Measurements from ENCODE around the gene FAM168A. TPM values are rescaled to one million over a fixed set of nuclear protein-coding genes. Genes with fewer than 3 reads are reported as not detected.

The FAM168A gene
- total RNA-seq, 2 experiments from 2014 or later: 10.1 to 23.7 TPM

DNA sequence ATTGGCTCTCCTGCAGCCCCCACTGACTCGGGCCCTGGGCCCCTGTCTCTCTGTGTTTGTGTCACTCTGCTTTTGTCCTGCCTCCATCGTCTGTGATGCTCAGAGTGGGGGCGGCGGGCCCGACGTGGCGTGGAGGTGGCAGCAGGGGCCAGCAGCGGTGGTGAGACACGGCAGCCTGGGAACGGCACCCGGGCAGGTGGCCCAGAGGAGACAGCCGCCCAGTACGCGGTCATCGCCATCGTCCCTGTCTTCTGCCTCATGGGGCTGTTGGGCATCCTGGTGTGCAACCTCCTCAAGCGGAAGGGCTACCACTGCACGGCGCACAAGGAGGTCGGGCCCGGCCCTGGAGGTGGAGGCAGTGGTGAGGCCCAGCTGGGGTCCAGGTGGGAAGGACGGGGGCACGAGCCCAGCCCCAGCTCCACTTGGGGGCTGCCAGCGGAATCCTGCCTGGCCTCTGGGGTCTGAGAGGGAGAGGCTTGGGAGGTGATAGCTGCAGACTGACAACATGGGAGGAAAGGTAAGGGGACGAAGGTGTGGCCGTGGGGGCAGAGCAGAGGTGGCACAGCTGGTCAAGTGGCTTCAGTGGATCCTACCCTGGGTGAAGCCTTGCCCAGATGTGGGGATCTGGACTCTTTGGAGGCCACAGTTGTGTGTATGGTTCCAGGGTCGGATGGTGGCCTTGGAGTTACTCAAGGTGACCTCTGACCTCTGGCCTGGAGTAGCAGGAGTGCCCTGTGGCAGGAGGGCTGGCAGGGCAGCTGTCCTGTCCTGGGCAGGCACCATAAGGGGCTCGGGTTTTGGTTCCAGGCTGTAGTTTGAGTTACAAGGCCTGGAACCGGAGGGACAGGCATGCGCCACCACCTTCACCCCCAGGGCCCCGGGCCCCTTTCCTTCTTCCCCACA, 205.6 kb downstream of the FAM168A start:
- Histone ChIP-seq H3K4me1 (ENCODE audit: insufficient read depth, low read length, poor library complexity, severe bottlenecking) (peaks cover 27% of the 10 kb centered on the region), H3K9me3 (ENCODE audit: low read length) (no peaks in the 10 kb centered on the region), H3K4me2 (ENCODE audit: low read length) (no peak overlapping the region), H2AFZ (ENCODE audit: low read length) (no peak overlapping the region), H3K4me3 (ENCODE audit: low read depth, low read length, poor library complexity, severe bottlenecking) (no peak overlapping the region), H3K27ac (ENCODE audit: low read depth, low read length, poor library complexity, severe bottlenecking) (no peak overlapping the region), H4K20me1 (ENCODE audit: insufficient read depth, low read length) (no peaks in the 10 kb centered on the region), H3K79me2 (ENCODE audit: insufficient read depth, low read depth, low read length) (peaks cover 4% of the 10 kb centered on the region; the same call in 1 of the 2 replicates), H3K9me2 (ENCODE audit: insufficient read depth, low read length) (no peaks in the 10 kb centered on the region), H3K36me3 (ENCODE audit: insufficient read depth, low read length) (peaks cover 64% of the 10 kb centered on the region; the same call in 1 of the 2 replicates)
- no peak for TF ChIP-seq EZH2phosphoT487 (IDR thresholded peaks at IDR 0.05; ENCODE audit: borderline replicate concordance, low read depth, low read length)
- TF ChIP-seq, protein P1, sequence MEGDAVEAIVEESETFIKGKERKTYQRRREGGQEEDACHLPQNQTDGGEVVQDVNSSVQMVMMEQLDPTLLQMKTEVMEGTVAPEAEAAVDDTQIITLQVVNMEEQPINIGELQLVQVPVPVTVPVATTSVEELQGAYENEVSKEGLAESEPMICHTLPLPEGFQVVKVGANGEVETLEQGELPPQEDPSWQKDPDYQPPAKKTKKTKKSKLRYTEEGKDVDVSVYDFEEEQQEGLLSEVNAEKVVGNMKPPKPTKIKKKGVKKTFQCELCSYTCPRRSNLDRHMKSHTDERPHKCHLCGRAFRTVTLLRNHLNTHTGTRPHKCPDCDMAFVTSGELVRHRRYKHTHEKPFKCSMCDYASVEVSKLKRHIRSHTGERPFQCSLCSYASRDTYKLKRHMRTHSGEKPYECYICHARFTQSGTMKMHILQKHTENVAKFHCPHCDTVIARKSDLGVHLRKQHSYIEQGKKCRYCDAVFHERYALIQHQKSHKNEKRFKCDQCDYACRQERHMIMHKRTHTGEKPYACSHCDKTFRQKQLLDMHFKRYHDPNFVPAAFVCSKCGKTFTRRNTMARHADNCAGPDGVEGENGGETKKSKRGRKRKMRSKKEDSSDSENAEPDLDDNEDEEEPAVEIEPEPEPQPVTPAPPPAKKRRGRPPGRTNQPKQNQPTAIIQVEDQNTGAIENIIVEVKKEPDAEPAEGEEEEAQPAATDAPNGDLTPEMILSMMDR (conservative IDR thresholded peaks at IDR 0.05; ENCODE audit: low read length): no peak
- DNase-seq (ENCODE audit: low spot score): no peak
- POLR2A ChIA-PET: no interaction called here
- CTCF ChIA-PET (ENCODE audit: unreplicated experiment): interaction anchor here (0.9 to 2.3 kb wide), 3 partner anchors 7 to 41 kb away, joined by 3 to 10 read pairs (median 9); no protein-coding TSS in a partner anchor
- intact Hi-C loops (cut with micrococcal nuclease; ENCODE audit: unreplicated experiment): loop anchor here (1.0 to 2.0 kb wide), 2 partner anchors 16 to 41 kb away; partner anchors contain the start of gene RELT
- BruUV-seq (replicated peaks): no TSS peak

DNA sequence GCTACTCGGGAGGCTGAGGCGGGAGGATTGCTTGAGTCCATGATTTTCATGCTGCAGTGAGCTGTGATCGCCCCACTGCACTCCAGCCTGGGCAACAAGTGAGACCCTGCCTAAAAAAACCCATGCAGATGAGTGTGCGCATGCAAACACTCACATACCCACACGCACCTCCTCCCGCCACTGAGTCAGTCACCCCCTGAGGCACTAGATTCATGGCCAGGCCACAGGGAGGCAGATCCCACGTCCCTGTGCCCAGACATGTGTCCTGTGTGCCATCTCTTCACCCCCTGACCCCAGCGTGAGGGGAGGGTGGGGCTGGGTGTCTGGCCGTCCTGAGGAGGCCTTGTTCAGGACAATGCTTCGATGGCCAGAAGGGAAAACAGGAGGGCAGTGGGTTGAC, 206.2 kb downstream of the FAM168A start:
- ChIA-PET POLR2A (no interaction called here), CTCF (ENCODE audit: unreplicated experiment) (interaction anchor here (2.3 kb wide), 2 partner anchors 39 to 41 kb away, joined by 9 to 10 read pairs; no protein-coding TSS in a partner anchor)
- Histone ChIP-seq H3K79me2 (ENCODE audit: insufficient read depth, low read depth, low read length) (peaks cover 11% of the 10 kb centered on the region; the same call in 1 of the 2 replicates), H3K4me2 (ENCODE audit: low read length) (no peak overlapping the region), H3K4me1 (ENCODE audit: insufficient read depth, low read length, poor library complexity, severe bottlenecking) (peaks cover 34% of the 10 kb centered on the region), H4K20me1 (ENCODE audit: insufficient read depth, low read length) (no peaks in the 10 kb centered on the region), H3K4me3 (ENCODE audit: low read depth, low read length, poor library complexity, severe bottlenecking) (no peak overlapping the region), H3K9me2 (ENCODE audit: insufficient read depth, low read length) (no peaks in the 10 kb centered on the region), H3K9me3 (ENCODE audit: low read length) (no peaks in the 10 kb centered on the region), H2AFZ (ENCODE audit: low read length) (no peak overlapping the region), H3K27ac (ENCODE audit: low read depth, low read length, poor library complexity, severe bottlenecking) (no peak overlapping the region), H3K36me3 (ENCODE audit: insufficient read depth, low read length) (peaks cover 58% of the 10 kb centered on the region; the same call in 1 of the 2 replicates)
- TF ChIP-seq EZH2phosphoT487 (IDR thresholded peaks at IDR 0.05; ENCODE audit: borderline replicate concordance, low read depth, low read length): no peak
- BruUV-seq (replicated peaks): no TSS peak
- intact Hi-C loops (cut with micrococcal nuclease; ENCODE audit: unreplicated experiment): loop anchor here (2.0 kb wide), 1 partner anchor 15 kb away; the partner anchor contains the start of gene RELT
- DNase-seq (ENCODE audit: low spot score): no peak

DNA sequence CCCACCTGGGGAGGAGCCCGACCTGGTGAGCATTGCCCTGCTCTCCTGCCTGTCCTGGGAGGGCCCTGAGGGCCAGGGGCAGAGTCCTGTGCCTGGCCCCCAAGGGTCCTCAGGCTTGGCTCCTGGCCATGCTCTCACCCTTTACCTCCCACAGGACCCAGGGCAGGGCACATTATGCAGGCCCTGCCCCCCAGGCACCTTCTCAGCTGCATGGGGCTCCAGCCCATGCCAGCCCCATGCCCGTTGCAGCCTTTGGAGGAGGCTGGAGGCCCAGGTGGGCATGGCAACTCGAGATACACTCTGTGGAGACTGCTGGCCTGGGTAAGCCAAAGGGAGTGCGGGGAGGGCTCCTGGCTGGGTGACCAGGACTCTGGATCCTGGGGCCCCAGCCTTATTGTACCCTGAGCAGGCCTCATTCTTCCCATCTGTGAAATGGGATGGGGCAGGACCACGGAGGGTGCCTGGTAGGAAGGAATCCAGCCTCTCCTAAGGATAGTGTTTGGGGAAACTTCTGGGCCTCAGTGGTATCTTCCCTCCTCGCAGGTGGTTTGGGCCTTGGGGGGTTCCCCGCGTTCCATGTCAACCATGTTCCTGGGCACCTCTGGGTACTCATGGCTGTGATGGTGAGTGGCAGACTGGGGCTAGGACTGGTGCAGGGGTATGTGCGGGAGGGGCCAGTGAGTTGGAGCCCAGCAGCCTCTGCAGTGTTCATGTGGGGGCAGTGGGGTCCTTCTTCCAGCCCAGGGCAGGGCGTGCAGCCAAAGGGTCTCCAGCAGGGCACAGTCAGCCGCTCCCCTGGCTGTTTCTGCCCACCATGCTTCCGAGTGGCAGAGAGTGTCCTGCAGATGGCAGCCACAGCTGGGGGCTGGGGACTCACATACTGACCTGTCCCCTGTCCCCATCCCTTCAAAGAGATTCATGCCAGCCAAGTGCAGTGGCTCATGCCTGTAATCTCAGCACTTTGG, 207.0 kb downstream of the FAM168A start:
- Histone ChIP-seq H3K36me3 (ENCODE audit: insufficient read depth, low read length) (peaks cover 52% of the 10 kb centered on the region; the same call in 1 of the 2 replicates), H3K4me1 (ENCODE audit: insufficient read depth, low read length, poor library complexity, severe bottlenecking) (peaks cover 42% of the 10 kb centered on the region), H3K9me2 (ENCODE audit: insufficient read depth, low read length) (no peaks in the 10 kb centered on the region), H2AFZ (ENCODE audit: low read length) (no peak overlapping the region), H3K9me3 (ENCODE audit: low read length) (no peaks in the 10 kb centered on the region), H3K4me3 (ENCODE audit: low read depth, low read length, poor library complexity, severe bottlenecking) (no peak overlapping the region), H3K27ac (ENCODE audit: low read depth, low read length, poor library complexity, severe bottlenecking) (no peak overlapping the region), H3K79me2 (ENCODE audit: insufficient read depth, low read depth, low read length) (peaks cover 19% of the 10 kb centered on the region), H3K4me2 (ENCODE audit: low read length) (no peak overlapping the region), H4K20me1 (ENCODE audit: insufficient read depth, low read length) (no peaks in the 10 kb centered on the region)
- POLR2A ChIA-PET: no interaction called here
- TF ChIP-seq, protein P1 (conservative IDR thresholded peaks at IDR 0.05; ENCODE audit: low read length): no peak
- TF ChIP-seq EZH2phosphoT487 (IDR thresholded peaks at IDR 0.05; ENCODE audit: borderline replicate concordance, low read depth, low read length): no peak
- BruUV-seq (replicated peaks): no TSS peak
- DNase-seq (ENCODE audit: low spot score): no peak
- intact Hi-C loops (cut with micrococcal nuclease; ENCODE audit: unreplicated experiment): no loop called here
- CTCF ChIA-PET (ENCODE audit: unreplicated experiment): no interaction called here
